ENCODE results near the gene CYS1.
"Not testable (repeated sequence)": the region's sequence is repeated elsewhere in the genome, so short reads cannot be mapped to it uniquely, and the experiment has no call there.

CYS1 gene

GRCh38 chr2:10010861-10011605 is 69.2 kb downstream of the CYS1 start:
- DNase-seq = not testable (repeated sequence)

DNA sequence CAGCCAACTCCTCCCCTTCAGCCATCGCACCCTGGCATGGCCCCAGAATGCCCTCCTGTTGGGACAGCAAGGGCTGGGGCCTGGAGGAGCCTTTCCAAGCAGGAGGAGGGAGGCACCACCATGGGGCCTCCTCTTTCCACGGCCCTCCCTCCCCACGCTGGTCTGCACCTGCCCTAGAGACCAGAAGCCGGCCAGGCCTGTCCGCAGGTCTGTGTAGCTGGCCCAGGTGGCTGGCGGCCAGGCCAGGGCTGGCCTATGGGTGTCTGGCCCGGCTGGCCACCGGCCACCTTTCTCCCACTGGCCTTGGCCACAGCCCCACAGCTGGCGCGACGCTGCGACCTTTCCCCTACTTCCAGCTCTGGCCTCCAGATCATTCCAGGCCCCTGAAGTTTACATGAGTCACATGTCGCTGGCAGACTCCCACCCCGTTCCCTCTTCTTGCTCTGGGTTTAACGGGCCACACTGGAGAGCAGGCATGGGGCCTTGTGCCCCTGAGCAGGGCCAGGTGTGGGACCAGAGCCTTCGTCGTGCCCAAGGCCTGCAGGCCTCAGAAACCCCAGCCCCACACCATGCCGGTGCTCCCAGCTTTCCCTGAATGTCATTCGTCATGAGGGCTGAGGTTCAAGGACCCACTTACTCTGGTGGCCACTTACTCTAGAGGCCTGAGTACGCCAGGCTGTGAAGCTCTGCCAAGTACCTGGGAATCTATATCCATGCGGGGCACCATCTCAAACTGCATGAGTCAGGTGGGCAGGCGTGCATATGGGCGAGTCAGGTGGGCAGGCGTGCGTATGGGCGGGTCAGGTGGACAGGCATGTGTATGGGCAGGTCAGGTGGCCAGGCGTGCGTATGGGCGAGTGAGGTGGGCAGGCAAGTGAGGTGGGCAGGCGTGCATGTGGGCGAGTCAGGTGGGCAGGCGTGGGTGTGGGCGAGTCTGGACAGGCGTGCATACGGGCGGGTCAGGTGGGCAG is 70.1 kb downstream of the CYS1 start:
- DNase-seq = no peak

DNA sequence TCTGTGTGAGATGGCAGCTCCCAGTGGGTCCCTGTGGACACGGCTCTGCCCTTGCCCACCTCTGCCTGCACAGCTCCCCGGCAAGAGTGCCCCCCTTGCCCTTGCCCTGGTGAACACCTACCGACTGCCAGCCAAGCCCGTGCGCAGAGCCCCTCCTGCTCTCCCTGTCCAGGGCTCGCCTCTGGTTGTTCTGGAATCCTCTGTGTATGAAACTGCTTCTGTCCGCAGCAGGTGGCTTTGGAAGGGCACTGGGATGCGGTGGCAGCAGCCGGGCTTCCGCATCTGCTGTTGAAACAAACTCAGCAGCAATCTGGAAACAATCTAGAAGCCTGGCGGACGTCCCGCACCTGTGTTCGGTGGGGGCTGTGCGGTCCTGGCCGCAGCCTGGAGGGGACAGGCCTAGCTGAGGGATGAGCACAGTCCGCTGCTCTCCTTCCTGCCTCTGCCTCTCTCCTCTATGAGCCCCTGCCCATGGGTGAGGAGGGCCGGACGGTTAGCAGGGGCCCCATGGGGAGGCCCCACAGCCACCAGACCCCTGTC is 70.9 kb downstream of the CYS1 start:
- DNase-seq = no peak

DNA sequence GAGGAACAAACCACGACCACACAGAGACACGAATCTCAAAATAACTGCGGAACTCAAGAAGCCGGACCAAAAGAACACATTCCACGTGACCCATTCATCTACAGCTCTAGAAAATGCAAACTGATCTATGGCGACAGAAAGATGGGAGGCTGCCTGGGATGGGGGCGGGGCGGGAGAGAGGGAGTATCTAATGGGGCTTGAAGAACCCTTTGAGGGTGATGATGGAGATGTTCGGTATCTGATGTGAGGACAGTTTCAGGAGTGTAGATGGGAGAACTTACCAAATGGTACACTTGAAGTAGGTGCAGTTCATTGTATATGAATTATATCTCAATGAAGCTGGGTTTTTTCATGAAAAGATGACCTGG is 71.4 kb downstream of the CYS1 start:
- no peak for DNase-seq

DNA sequence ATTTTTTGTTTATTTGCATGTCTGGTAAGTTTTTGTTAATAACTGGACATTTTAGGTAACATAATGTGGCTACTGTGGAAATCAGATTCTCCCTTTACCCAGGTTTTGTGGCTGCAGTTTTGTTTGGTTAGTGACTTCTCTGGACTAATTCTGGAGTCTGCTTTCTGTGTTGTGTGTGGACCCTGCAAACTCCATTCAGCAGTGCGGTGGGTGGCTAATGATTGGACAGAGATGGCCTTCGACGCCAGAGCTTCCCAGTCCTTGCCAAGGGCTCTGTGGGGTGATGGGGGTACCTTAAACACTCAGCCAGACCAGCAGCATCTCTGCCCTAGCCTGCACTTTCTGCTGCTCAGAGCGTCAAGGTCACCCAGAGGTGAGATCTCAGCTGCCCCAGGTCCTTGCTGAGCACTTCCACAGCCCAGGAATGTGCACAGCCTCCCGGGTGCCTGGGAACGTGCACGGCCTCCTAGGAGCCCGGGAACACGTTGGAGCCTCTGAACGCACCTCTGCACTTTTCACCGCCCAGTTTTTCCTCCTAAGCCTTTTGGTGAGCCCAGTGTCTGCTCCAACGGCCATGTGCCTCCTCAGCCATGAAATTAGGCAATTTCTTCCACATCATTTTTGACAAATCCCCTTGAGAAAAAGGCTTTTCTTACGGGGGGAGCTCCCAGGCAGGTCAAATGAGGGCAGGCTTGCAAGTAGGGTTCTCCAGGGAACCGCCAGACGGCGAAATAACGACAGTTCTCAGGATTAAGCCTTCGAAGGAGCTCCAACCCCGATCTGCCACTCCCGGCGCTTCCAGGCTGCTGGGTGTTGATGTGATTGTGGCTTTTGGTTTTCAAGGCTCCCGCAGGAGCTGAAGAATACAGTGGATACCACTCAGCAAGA is 72.0 kb downstream of the CYS1 start:
- DNase-seq = no peak

DNA sequence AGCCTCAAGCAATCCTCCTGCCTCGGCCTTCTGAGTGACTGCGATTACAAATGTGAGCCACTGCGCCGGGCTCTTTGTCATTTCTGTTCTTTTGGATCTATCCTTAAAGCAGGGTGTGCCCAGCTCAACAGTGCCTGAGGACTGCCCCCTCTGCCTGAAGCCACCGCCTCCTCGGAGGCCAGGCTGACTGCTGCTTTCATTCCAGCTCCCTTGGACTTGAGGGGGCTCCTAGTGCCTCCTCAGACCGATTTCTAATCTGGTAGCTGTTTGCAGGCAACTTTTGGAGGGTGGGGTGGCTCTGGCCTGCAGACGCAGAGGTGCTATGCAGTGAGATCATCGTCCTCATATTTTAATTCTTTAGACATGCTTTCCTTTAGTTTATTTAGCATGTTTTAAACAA is 72.8 kb downstream of the CYS1 start:
- DNase-seq = no peak

All from stimulated activated CD4-positive, alpha-beta T cell treated with anti-CD3 and anti-CD28 coated beads, Interleukin-4, amount 100 ng/mL, for 1 hour (primary cell).